ENCODE results near the gene SPON2.

The SPON2 gene

GRCh38 chr4:1172228-1172851, at the start of gene SPON2:
Gene SPON2 (minus strand): TSS chr4:1172583.
- Mint-ChIP-seq H3K36me3 (no peaks in the 10 kb centered on the region), H3K4me3 (peak within 1 kb of the TSS; percentile 78), H3K27me3 (peaks cover 15% of the 10 kb centered on the region), H3K9me3 (no peaks in the 10 kb centered on the region), H3K4me1 (peaks cover 19% of the 10 kb centered on the region), H3K27ac (peak within 1 kb of the TSS; percentile 48)
- DNase-seq (ENCODE audit: low spot score in 2 of 2) (peak in 1 of 2 donors; percentile 39), ATAC-seq (ENCODE audit: low read depth) (no peak)

- Mint-ChIP-seq H3K4me1 (peaks cover 33% of the 10 kb centered on the region), H3K36me3 (peaks cover 14% of the 10 kb centered on the region), H3K27ac (no peak overlapping the region), H3K4me3 (no peak overlapping the region), H3K27me3 (no peaks in the 10 kb centered on the region), H3K9me3 (no peaks in the 10 kb centered on the region)
- DNase-seq (ENCODE audit: low spot score in 2 of 2) (no peak), ATAC-seq (ENCODE audit: low read depth) (no peak)
These were observed 48.9 kb upstream of the SPON2 start for GRCh38 chr4:1221155-1221870.

- no peaks in the 10 kb centered on the region for H3K9me3 Mint-ChIP-seq
- H3K27me3 Mint-ChIP-seq: no peaks in the 10 kb centered on the region
- no peak overlapping the region for H3K4me3 Mint-ChIP-seq
- no peak for DNase-seq (ENCODE audit: low spot score in 2 of 2)
- H3K4me1 Mint-ChIP-seq: peaks cover 33% of the 10 kb centered on the region
- peaks cover 14% of the 10 kb centered on the region for H3K36me3 Mint-ChIP-seq
- no peak for ATAC-seq (ENCODE audit: low read depth)
- no peak overlapping the region for H3K27ac Mint-ChIP-seq
These were observed 48.2 kb upstream of the SPON2 start for GRCh38 chr4:1220566-1220965.

GRCh38 chr4:1219566-1219950, 47.2 kb upstream of the SPON2 start:
- Mint-ChIP-seq H3K27me3 (no peaks in the 10 kb centered on the region), H3K4me3 (peak overlapping the region; percentile 78)

GRCh38 chr4:1218634-1219565, 46.5 kb upstream of the SPON2 start:
- Mint-ChIP-seq H3K9me3 (no peaks in the 10 kb centered on the region), H3K27me3 (no peaks in the 10 kb centered on the region), H3K4me3 (peak overlapping the region; percentile 82), H3K4me1 (peaks cover 31% of the 10 kb centered on the region), H3K36me3 (peaks cover 4% of the 10 kb centered on the region), H3K27ac (peak overlapping the region; percentile 48)
- peak; percentile 25 to 33 for DNase-seq (ENCODE audit: low spot score in 2 of 2)
- ATAC-seq (ENCODE audit: low read depth): peak; percentile 83

More at GRCh38 chr4:1219566-1219950, 47.2 kb upstream of the SPON2 start:
- H3K4me1 Mint-ChIP-seq: peaks cover 33% of the 10 kb centered on the region
- H3K27ac Mint-ChIP-seq: peak overlapping the region; percentile 48
- DNase-seq (ENCODE audit: low spot score in 2 of 2) (no peak), ATAC-seq (ENCODE audit: low read depth) (no peak)
- no peaks in the 10 kb centered on the region for H3K9me3 Mint-ChIP-seq
- peaks cover 10% of the 10 kb centered on the region for H3K36me3 Mint-ChIP-seq

GRCh38 chr4:1217366-1217765, 45.0 kb upstream of the SPON2 start:
- H3K9me3 Mint-ChIP-seq: no peaks in the 10 kb centered on the region
- H3K36me3 Mint-ChIP-seq: peaks cover 4% of the 10 kb centered on the region
- H3K4me1 Mint-ChIP-seq: peaks cover 31% of the 10 kb centered on the region
- ATAC-seq (ENCODE audit: low read depth) (no peak), DNase-seq (ENCODE audit: low spot score in 2 of 2) (no peak)
- peak overlapping the region; percentile 69 for H3K4me3 Mint-ChIP-seq
- peak overlapping the region; percentile 48 for H3K27ac Mint-ChIP-seq
- no peaks in the 10 kb centered on the region for H3K27me3 Mint-ChIP-seq

- ATAC-seq (ENCODE audit: low read depth) (peak; percentile 33), DNase-seq (ENCODE audit: low spot score in 2 of 2) (peak in 1 of 2 donors; percentile 44)
- H3K4me3 Mint-ChIP-seq: peak overlapping the region; percentile 66
- H3K27ac Mint-ChIP-seq: no peak overlapping the region
- no peaks in the 10 kb centered on the region for H3K27me3 Mint-ChIP-seq
- peaks cover 31% of the 10 kb centered on the region for H3K4me1 Mint-ChIP-seq
- no peaks in the 10 kb centered on the region for H3K9me3 Mint-ChIP-seq
- H3K36me3 Mint-ChIP-seq: peaks cover 4% of the 10 kb centered on the region
These were observed 44.5 kb upstream of the SPON2 start for GRCh38 chr4:1216869-1217294.

- Mint-ChIP-seq H3K36me3 (no peaks in the 10 kb centered on the region), H3K4me3 (peak overlapping the region; percentile 66), H3K27ac (no peak overlapping the region), H3K4me1 (peaks cover 26% of the 10 kb centered on the region), H3K27me3 (no peaks in the 10 kb centered on the region), H3K9me3 (no peaks in the 10 kb centered on the region)
- ATAC-seq (ENCODE audit: low read depth) (no peak), DNase-seq (ENCODE audit: low spot score in 2 of 2) (no peak)
These were observed 43.8 kb upstream of the SPON2 start for GRCh38 chr4:1216076-1216614.

- H3K4me3 Mint-ChIP-seq: peak overlapping the region; percentile 2
- no peak for ATAC-seq (ENCODE audit: low read depth)
- H3K36me3 Mint-ChIP-seq: no peaks in the 10 kb centered on the region
- peaks cover 25% of the 10 kb centered on the region for H3K4me1 Mint-ChIP-seq
- H3K9me3 Mint-ChIP-seq: no peaks in the 10 kb centered on the region
- DNase-seq (ENCODE audit: low spot score in 2 of 2): no peak
- H3K27me3 Mint-ChIP-seq: no peaks in the 10 kb centered on the region
- no peak overlapping the region for H3K27ac Mint-ChIP-seq
These were observed 43.0 kb upstream of the SPON2 start for GRCh38 chr4:1215141-1216075.

- no peak overlapping the region for H3K4me3 Mint-ChIP-seq
- no peak overlapping the region for H3K27ac Mint-ChIP-seq
- DNase-seq (ENCODE audit: low spot score in 2 of 2) (no peak), ATAC-seq (ENCODE audit: low read depth) (no peak)
- no peaks in the 10 kb centered on the region for H3K27me3 Mint-ChIP-seq
- H3K4me1 Mint-ChIP-seq: peaks cover 21% of the 10 kb centered on the region
- H3K36me3 Mint-ChIP-seq: no peaks in the 10 kb centered on the region
- no peaks in the 10 kb centered on the region for H3K9me3 Mint-ChIP-seq
These were observed 42.0 kb upstream of the SPON2 start for GRCh38 chr4:1214101-1215095.

GRCh38 chr4:1213336-1213995, 41.1 kb upstream of the SPON2 start:
- no peaks in the 10 kb centered on the region for H3K9me3 Mint-ChIP-seq
- H3K36me3 Mint-ChIP-seq: no peaks in the 10 kb centered on the region
- peaks cover 17% of the 10 kb centered on the region for H3K4me1 Mint-ChIP-seq
- no peaks in the 10 kb centered on the region for H3K27me3 Mint-ChIP-seq
- DNase-seq (ENCODE audit: low spot score in 2 of 2): no peak
- H3K4me3 Mint-ChIP-seq: no peak overlapping the region
- H3K27ac Mint-ChIP-seq: no peak overlapping the region
- no peak for ATAC-seq (ENCODE audit: low read depth)
